Measurements from ENCODE around the gene ATRNL1. TPM values are rescaled to one million over a fixed set of nuclear protein-coding genes. Genes with fewer than 3 reads are reported as not detected.

ATRNL1 gene
- total and polyA plus RNA-seq, 2 experiments from 2014 or later = not detected

DNA sequence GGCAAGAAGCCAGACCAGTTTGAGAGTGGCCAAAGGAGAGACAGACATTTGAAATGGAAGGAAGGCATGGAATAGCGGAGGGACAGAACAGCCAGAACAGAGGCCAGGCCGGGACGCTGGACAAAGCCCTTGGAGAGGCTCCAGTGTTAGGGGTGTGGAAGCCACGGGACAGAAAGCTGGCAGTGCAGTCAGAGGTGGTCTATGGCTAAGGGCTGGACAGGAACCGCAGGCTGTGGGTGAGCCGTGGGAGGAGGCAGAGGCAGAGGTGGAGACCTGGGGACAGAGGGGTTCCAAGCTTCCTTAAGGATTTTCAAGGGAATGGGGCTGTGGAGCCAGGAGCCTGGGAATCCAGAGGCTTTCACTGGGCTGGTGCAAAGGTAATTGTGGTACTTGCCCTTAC lies 878.8 kb downstream of the ATRNL1 start:
- Histone ChIP-seq H3K9ac (no peak overlapping the region), H3F3A (ENCODE audit: insufficient read depth) (no peaks in the 10 kb centered on the region), H3K9me2 (ENCODE audit: insufficient read depth) (no peaks in the 10 kb centered on the region), H3K4me1 (ENCODE audit: insufficient read depth) (no peaks in the 10 kb centered on the region; the same call in 1 of the 2 replicates), H3K4me2 (ENCODE audit: unreplicated experiment) (no peak overlapping the region), H3K27me3 (replicated peaks; ENCODE audit: insufficient read depth) (peaks cover 36% of the 10 kb centered on the region), H4K20me1 (ENCODE audit: insufficient read depth) (no peaks in the 10 kb centered on the region), H3K27ac (no peak overlapping the region), H3K4me3 (no peak overlapping the region), H2AFZ (no peak overlapping the region), H3K9me3 (ENCODE audit: low read depth) (no peaks in the 10 kb centered on the region), H3K79me2 (ENCODE audit: insufficient read depth) (no peaks in the 10 kb centered on the region), H3K36me3 (ENCODE audit: low read depth) (no peaks in the 10 kb centered on the region)
- no peak for DNase-seq
- 55 to 58% methylated on average over 6 of the region's 6 CpGs for WGBS, 2 experiments (ENCODE audit: low coverage in 1 of 2, low lambda C conversion rate in 2 of 2, missing lambda C conversion rate in 2 of 2)
- in situ Hi-C loops (cut with MboI) = no loop called here
- TF ChIP-seq EZH2 (IDR thresholded peaks at IDR 0.05; ENCODE audit: insufficient read depth, poor library complexity, severe bottlenecking) (no peak), EZH2phosphoT487 (IDR thresholded peaks at IDR 0.05; ENCODE audit: insufficient read depth, low read depth) (no peak)

DNA sequence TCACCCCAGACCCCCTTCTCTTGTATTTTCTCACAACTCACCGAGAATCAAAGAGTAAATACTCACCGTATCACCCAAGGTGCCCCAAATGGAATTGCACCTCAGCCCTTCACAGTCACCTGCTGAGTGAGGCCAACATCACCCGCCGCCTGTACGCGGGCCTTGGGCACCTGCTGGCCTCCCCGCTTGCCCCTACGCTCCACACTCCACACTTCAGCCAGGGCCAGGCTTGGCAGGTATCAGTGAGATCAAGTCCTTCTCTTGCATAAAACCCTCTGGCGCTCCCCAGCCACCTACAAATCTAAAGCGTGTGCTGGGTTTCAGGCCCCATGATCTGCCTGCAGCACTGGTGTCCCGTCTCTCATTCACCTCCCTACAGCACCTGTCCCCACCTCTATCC lies 879.3 kb downstream of the ATRNL1 start:
- no peak overlapping the region for H3K4me3 ChIP-seq
- WGBS, 2 experiments (ENCODE audit: low coverage in 1 of 2, low lambda C conversion rate in 2 of 2, missing lambda C conversion rate in 2 of 2) = 80 to 81% methylated on average over 11 of the region's 11 CpGs

DNA sequence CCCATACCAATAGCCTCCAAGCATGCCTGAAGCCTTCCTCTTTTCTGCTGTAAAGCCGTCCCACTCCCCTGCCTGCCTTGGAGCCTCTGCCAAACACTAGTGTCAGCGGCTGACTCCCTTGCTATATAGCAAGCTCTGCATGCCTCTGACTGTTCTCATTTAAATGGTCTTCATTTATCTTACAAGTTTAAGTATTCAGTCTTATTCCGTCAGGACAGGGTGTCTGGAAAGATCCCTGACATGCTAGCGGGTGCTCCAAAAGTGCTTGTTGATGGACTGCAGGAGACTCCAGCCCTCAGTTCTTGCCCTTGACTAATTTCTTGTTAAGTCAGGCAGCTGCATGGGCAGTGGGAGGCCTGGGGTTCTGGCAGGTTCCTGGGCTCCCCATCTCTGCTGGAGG lies 881.2 kb downstream of the ATRNL1 start:
- in situ Hi-C loops (cut with MboI) = no loop called here
- Histone ChIP-seq H2AFZ (no peak overlapping the region), H3K79me2 (ENCODE audit: insufficient read depth) (no peaks in the 10 kb centered on the region), H3K9me3 (ENCODE audit: low read depth) (no peaks in the 10 kb centered on the region), H3K9me2 (ENCODE audit: insufficient read depth) (no peaks in the 10 kb centered on the region), H3K27me3 (replicated peaks; ENCODE audit: insufficient read depth) (peaks cover 30% of the 10 kb centered on the region; the same call in 1 of the 2 replicates), H3K4me3 (no peak overlapping the region), H3K9ac (no peak overlapping the region), H4K20me1 (ENCODE audit: insufficient read depth) (no peaks in the 10 kb centered on the region), H3K27ac (no peak overlapping the region), H3K4me1 (ENCODE audit: insufficient read depth) (no peaks in the 10 kb centered on the region; the same call in 1 of the 2 replicates), H3F3A (ENCODE audit: insufficient read depth) (no peaks in the 10 kb centered on the region), H3K36me3 (ENCODE audit: low read depth) (no peaks in the 10 kb centered on the region), H3K4me2 (ENCODE audit: unreplicated experiment) (no peak overlapping the region)
- no peak for DNase-seq
- WGBS, 2 experiments (ENCODE audit: low coverage in 1 of 2, low lambda C conversion rate in 2 of 2, missing lambda C conversion rate in 2 of 2) = 60 to 71% methylated on average over 4 of the region's 4 CpGs
- no peak for TF ChIP-seq EZH2 (IDR thresholded peaks at IDR 0.05; ENCODE audit: insufficient read depth, poor library complexity, severe bottlenecking)
- no peak for TF ChIP-seq EZH2phosphoT487 (IDR thresholded peaks at IDR 0.05; ENCODE audit: insufficient read depth, low read depth)

More for the DNA sequence above, 879.3 kb downstream of the ATRNL1 start:
- Histone ChIP-seq H3K27me3 (replicated peaks; ENCODE audit: insufficient read depth) (peaks cover 36% of the 10 kb centered on the region), H3K4me2 (ENCODE audit: unreplicated experiment) (no peak overlapping the region), H3K4me1 (ENCODE audit: insufficient read depth) (no peaks in the 10 kb centered on the region; the same call in 1 of the 2 replicates), H2AFZ (no peak overlapping the region), H3K36me3 (ENCODE audit: low read depth) (no peaks in the 10 kb centered on the region), H3F3A (ENCODE audit: insufficient read depth) (no peaks in the 10 kb centered on the region), H3K9ac (no peak overlapping the region), H3K9me3 (ENCODE audit: low read depth) (no peaks in the 10 kb centered on the region), H3K27ac (no peak overlapping the region), H3K9me2 (ENCODE audit: insufficient read depth) (no peaks in the 10 kb centered on the region), H4K20me1 (ENCODE audit: insufficient read depth) (no peaks in the 10 kb centered on the region), H3K79me2 (ENCODE audit: insufficient read depth) (no peaks in the 10 kb centered on the region)
- DNase-seq = no peak
- TF ChIP-seq EZH2 (IDR thresholded peaks at IDR 0.05; ENCODE audit: insufficient read depth, poor library complexity, severe bottlenecking) (no peak), EZH2phosphoT487 (IDR thresholded peaks at IDR 0.05; ENCODE audit: insufficient read depth, low read depth) (no peak)
- in situ Hi-C loops (cut with MboI) = no loop called here

DNA sequence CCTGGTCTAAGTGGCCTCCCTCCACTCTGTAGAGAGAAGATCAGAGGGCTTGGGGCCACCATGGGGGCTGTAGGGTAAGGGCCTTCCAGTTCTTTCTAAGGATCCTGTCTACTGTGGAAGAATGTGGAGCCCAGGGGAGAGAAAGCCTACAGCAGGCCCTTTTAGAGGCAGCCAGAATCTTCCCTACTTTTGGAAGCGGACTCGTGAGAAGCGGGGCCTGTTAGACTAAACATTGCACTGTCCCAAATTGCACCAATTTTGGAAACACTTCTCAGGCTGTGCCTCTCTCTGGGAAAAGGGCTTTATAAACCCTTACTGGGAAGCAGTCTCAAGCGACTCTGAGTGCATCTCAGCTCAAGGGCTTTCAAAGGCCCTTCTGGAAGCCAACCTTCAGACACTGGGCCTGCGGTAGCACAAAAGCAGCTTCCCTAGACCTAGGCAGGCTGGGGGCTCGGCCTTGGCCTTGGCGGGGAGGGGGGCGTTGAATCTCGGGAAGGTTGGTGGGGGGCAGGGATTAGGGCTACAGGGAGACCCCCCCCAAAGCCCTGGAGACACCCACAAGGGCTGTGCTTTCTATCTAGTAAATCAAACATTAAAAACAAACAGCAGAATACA lies 881.8 kb downstream of the ATRNL1 start:
- H4K20me1 ChIP-seq (ENCODE audit: insufficient read depth) = no peaks in the 10 kb centered on the region
- in situ Hi-C loops (cut with MboI) = no loop called here
- no peak overlapping the region for H3K27ac ChIP-seq
- no peak overlapping the region for H3K4me2 ChIP-seq (ENCODE audit: unreplicated experiment)
- H3K9me2 ChIP-seq (ENCODE audit: insufficient read depth) = no peaks in the 10 kb centered on the region
- no peak overlapping the region for H3K4me3 ChIP-seq
- WGBS, 2 experiments (ENCODE audit: low coverage in 1 of 2, low lambda C conversion rate in 2 of 2, missing lambda C conversion rate in 2 of 2) = 69 to 75% methylated on average over 8 to 9 of the region's 9 CpGs
- no peaks in the 10 kb centered on the region for H3K79me2 ChIP-seq (ENCODE audit: insufficient read depth)
- no peaks in the 10 kb centered on the region for H3K9me3 ChIP-seq (ENCODE audit: low read depth)
- TF ChIP-seq EZH2 (IDR thresholded peaks at IDR 0.05; ENCODE audit: insufficient read depth, poor library complexity, severe bottlenecking) = no peak
- no peak for TF ChIP-seq EZH2phosphoT487 (IDR thresholded peaks at IDR 0.05; ENCODE audit: insufficient read depth, low read depth)
- no peaks in the 10 kb centered on the region for H3K4me1 ChIP-seq (ENCODE audit: insufficient read depth)
- peaks cover 24% of the 10 kb centered on the region; the same call in 1 of the 2 replicates for H3K27me3 ChIP-seq (replicated peaks; ENCODE audit: insufficient read depth)
- no peaks in the 10 kb centered on the region for H3F3A ChIP-seq (ENCODE audit: insufficient read depth)
- no peak overlapping the region for H3K9ac ChIP-seq
- DNase-seq = no peak
- H2AFZ ChIP-seq = no peak overlapping the region
- no peaks in the 10 kb centered on the region for H3K36me3 ChIP-seq (ENCODE audit: low read depth)
